Uterus (tissue), 4 donors: ENCODE data around the gene SLC22A7. TPM values are rescaled to one million over a fixed set of nuclear protein-coding genes. Genes with fewer than 3 reads are reported as not detected.

Experiments
- DNase-seq, 2 donors: peaks; one replicate each; pipeline ENCODE4 v3.0.0-alpha.2; 2019 to 2020
- H3K27ac ChIP-seq, 2 donors: fragments of 200-600 bp; sonication (generic); 1 replicate in 1 of 2; 2 replicates in 1 of 2; pipeline ENCODE4 v1.5.1; 2016 to 2018
- H3K27me3 ChIP-seq, 2 donors: fragments of 200-600 bp; sonication (generic); one replicate each; pipeline ENCODE4 v1.5.1; 2018 to 2019; ENCODE audit warnings: control low read depth in 1 of 2
- H3K36me3 ChIP-seq, 2 donors: fragments of 200-600 bp; sonication (generic); one replicate each; pipeline ENCODE4 v1.5.1; 2019; ENCODE audit warnings: control low read depth in 1 of 2
- H3K4me1 ChIP-seq, 2 donors: fragments of 200-600 bp; sonication (generic); one replicate each; pipeline ENCODE4 v1.5.1; 2018 to 2019; ENCODE audit warnings: control low read depth in 1 of 2
- H3K4me3 ChIP-seq, 2 donors: fragments of 200-600 bp; sonication (generic); 1 replicate in 1 of 2; 2 replicates in 1 of 2; pipeline ENCODE4 v1.5.1; 2018 to 2019; ENCODE audit warnings: mild to moderate bottlenecking in 1 of 2
- H3K9me3 ChIP-seq, 2 donors: fragments of 200-600 bp; sonication (generic); one replicate each; pipeline ENCODE4 v1.5.1; 2019; ENCODE audit warnings: control low read depth in 1 of 2
- POLR2A ChIP-seq, 2 donors: fragments of 450-650 bp; IDR thresholded peaks; one replicate each; pipeline ENCODE4 v1.6.1; 2016; ENCODE audit warnings: antibody characterized with exemption in 2 of 2, mild to moderate bottlenecking in 1 of 2, moderate library complexity in 1 of 2
- intact Hi-C: fragments of 100-400 bp; cut with DNase I; formaldehyde crosslinking; loops from one replicate; pipeline ENCODE4 v1.15.1; 2023; ENCODE audit warnings: low total_unique reads
- total RNA-seq, 4 donors: library from RNA; depleted of rRNA in 3 of 4; stranded (reverse); fragments of >200 nt in 3 of 4; gene quantifications; one replicate each; pipeline versions ENCODE4 v1.1.0 to v1.2.4, GENCODE V29; 2014 to 2023
- TF ChIP-seq, protein P1 (sequence below), 4 experiments: fragments of 200-600 bp in 2 of 4; fragments of 450-650 bp in 2 of 4; sonication (generic) in 2 of 4; IDR thresholded peaks; one replicate each; pipeline ENCODE4 v1.5.1; 2016 to 2019; ENCODE audit warnings: antibody characterized with exemption in 4 of 4, mild to moderate bottlenecking in 2 of 4, moderate library complexity in 1 of 4
- donor health status: DM: yes; HTN: yes; CAD: no.

Gene SLC22A7
- total RNA-seq, 4 donors from 2014 or later: not detected

DNA sequence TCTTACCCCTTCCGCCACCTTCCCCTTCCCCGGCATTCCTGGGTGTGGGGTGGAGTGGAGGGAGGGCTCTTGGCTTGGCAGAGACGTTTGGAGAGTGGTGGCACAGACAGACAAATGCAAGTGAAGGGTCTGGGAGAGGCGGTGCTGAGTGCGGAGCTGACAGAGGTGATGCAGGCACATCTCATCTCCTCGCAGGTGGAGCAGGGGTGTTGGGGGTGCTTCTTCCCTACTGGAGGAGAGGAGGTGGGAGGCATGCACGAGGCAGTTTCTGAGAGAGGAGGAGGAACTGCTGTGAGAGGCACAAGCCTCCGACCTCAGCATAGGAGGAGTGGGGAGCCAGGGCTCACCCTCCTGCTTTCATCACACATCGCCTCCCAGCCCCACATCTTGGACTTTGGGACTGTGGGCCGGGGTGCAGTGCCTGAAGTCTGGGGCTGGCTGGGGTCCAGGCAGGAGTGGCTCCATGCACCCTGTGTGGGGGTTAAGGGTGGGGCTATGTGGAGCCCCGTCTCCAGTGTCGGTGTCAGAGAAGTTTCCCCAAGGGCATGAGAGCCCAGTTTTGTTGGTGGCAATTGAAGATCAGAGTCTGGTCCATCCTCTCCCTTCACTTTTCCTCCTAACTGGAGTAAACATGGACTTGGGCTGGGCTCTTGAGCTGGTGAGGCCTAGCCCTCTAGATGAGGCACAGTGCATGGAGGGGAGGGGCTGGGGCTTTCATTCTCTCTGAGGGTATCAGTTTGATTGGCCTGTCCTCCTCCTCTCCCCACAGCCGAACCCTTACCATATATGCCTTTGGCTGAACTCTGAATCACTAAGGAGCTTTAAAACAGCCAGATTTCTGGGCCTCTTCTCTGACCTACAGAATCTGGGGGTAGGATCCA, 20.2 kb upstream of the SLC22A7 start:
- H3K4me3 ChIP-seq: no peak overlapping the region
- no peak for TF ChIP-seq POLR2A (IDR thresholded peaks at IDR 0.05)
- TF ChIP-seq, protein P1, sequence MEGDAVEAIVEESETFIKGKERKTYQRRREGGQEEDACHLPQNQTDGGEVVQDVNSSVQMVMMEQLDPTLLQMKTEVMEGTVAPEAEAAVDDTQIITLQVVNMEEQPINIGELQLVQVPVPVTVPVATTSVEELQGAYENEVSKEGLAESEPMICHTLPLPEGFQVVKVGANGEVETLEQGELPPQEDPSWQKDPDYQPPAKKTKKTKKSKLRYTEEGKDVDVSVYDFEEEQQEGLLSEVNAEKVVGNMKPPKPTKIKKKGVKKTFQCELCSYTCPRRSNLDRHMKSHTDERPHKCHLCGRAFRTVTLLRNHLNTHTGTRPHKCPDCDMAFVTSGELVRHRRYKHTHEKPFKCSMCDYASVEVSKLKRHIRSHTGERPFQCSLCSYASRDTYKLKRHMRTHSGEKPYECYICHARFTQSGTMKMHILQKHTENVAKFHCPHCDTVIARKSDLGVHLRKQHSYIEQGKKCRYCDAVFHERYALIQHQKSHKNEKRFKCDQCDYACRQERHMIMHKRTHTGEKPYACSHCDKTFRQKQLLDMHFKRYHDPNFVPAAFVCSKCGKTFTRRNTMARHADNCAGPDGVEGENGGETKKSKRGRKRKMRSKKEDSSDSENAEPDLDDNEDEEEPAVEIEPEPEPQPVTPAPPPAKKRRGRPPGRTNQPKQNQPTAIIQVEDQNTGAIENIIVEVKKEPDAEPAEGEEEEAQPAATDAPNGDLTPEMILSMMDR (IDR thresholded peaks at IDR 0.05): no peak
- H3K27ac ChIP-seq: peak overlapping the region in 1 of 2 donors; percentile 27
- intact Hi-C loops: no loop called here
- H3K4me1 ChIP-seq: peaks cover 0 to 10% of the 10 kb centered on the region in 2 donors
- DNase-seq: no peak
- no peaks in the 10 kb centered on the region for H3K27me3 ChIP-seq
- H3K36me3 ChIP-seq: no peaks in the 10 kb centered on the region
- H3K9me3 ChIP-seq: no peaks in the 10 kb centered on the region

DNA sequence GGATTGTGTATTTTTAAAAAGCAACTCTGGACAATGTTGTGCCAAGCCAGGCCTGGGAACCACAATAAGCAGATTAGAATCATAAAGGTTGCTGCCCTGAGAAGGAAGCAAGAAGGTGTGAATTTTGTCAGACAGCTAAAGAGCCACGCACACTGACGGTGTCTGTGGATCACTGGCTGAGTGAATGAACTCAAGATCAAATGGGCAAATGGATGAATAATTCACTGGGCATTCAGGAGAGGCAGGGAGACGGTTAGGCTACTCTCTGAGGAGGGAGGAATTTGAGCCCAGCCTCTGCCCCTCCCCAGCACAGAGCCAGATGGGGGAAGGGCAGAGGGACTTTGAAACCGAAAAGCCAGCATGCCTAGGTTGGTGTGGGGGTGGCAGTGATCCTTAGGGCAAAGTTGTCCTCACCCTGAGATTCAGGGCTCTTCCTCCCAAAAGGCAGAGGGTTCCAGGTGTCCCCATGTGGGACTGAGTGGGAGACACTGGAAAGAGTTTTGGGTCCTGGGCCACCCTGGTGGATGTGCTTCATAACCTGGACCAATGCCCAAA, 19.5 kb upstream of the SLC22A7 start:
- Histone ChIP-seq H3K4me1 (peaks cover 0 to 10% of the 10 kb centered on the region in 2 donors), H3K4me3 (no peak overlapping the region), H3K27me3 (no peaks in the 10 kb centered on the region), H3K27ac (peak overlapping the region in 1 of 2 donors; percentile 27), H3K36me3 (no peaks in the 10 kb centered on the region), H3K9me3 (no peaks in the 10 kb centered on the region)
- no peak for DNase-seq
- intact Hi-C loops: no loop called here
- no peak for TF ChIP-seq POLR2A (IDR thresholded peaks at IDR 0.05)
- TF ChIP-seq, protein P1 (IDR thresholded peaks at IDR 0.05): no peak

GRCh38 chr6:43280234-43280633, 17.8 kb upstream of the SLC22A7 start:
- Histone ChIP-seq H3K27me3 (no peaks in the 10 kb centered on the region), H3K36me3 (no peaks in the 10 kb centered on the region), H3K9me3 (no peaks in the 10 kb centered on the region), H3K27ac (no peak overlapping the region), H3K4me3 (no peak overlapping the region), H3K4me1 (peaks cover 0 to 4% of the 10 kb centered on the region in 2 donors)
- DNase-seq: no peak
- TF ChIP-seq, protein P1 (IDR thresholded peaks at IDR 0.05): no peak
- no peak for TF ChIP-seq POLR2A (IDR thresholded peaks at IDR 0.05)
- intact Hi-C loops: no loop called here

DNA sequence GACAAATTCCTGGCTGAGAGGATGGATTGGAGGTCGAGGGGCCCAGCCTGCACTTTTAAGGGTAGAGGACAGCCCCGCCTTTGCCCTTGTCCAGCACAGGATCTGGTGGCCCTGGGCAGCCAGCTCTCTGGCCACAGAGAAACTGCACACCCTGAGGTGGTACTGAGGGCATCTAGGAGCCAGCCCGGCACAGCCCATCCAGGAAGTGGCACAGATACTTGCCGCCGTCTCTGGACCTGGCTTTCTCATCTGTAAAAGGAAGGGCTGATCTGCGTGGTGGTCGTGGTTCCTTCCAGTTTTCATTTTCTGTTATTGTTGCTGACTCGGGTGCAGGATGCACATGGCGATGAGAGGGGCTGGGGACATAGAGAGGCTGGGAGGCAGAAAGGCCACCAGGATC, 16.0 kb upstream of the SLC22A7 start:
- Histone ChIP-seq H3K27ac (no peak overlapping the region), H3K36me3 (no peaks in the 10 kb centered on the region), H3K27me3 (no peaks in the 10 kb centered on the region), H3K9me3 (no peaks in the 10 kb centered on the region), H3K4me1 (no peaks in the 10 kb centered on the region), H3K4me3 (no peak overlapping the region)
- no peak for TF ChIP-seq POLR2A (IDR thresholded peaks at IDR 0.05)
- TF ChIP-seq, protein P1 (IDR thresholded peaks at IDR 0.05): no peak
- intact Hi-C loops: no loop called here
- no peak for DNase-seq
